ENCODE data around the gene DDRGK1.

Gene DDRGK1

DNA sequence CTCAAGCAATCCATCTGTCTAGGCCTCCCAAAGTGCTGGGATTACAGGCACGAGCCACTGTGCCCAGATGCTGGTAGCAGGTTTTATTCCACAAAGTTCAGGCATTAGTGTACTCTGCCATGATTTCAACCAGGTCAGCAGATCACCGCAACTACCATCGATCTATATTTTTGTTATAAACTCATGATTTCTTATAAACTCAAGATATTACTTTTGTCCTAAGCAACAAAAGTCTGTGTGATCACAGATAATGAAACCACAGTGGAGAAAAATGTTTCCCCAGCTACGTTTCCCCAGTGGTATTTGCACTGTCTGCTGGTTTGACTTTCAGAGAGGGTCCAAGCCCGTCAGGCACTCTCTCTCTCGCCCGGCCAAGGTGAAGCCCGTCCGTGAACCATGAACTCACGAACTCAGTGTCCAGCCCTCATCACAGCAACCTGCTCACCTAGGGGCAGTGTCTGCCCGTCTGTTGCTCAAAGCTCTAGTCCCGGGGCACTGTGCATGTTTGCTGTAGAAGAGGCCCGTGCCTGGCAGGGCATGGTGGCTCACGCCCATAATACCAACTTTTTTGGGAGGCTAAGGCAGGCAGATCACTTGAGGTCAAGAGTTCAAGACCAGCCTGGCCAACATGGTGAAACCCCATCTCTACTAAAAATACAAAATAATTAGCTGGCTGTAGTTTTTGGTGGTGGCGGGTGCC is 27.6 kb upstream of the DDRGK1 start:
- ChIA-PET CTCF (interaction anchor here (0.9 to 1.4 kb wide), 3 partner anchors 10 to 17 kb away, joined by 3 to 4 read pairs (median 3); no protein-coding TSS in a partner anchor), POLR2A (no interaction called here)
- TF ChIP-seq, protein P1, sequence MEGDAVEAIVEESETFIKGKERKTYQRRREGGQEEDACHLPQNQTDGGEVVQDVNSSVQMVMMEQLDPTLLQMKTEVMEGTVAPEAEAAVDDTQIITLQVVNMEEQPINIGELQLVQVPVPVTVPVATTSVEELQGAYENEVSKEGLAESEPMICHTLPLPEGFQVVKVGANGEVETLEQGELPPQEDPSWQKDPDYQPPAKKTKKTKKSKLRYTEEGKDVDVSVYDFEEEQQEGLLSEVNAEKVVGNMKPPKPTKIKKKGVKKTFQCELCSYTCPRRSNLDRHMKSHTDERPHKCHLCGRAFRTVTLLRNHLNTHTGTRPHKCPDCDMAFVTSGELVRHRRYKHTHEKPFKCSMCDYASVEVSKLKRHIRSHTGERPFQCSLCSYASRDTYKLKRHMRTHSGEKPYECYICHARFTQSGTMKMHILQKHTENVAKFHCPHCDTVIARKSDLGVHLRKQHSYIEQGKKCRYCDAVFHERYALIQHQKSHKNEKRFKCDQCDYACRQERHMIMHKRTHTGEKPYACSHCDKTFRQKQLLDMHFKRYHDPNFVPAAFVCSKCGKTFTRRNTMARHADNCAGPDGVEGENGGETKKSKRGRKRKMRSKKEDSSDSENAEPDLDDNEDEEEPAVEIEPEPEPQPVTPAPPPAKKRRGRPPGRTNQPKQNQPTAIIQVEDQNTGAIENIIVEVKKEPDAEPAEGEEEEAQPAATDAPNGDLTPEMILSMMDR (IDR thresholded peaks at IDR 0.05; ENCODE audit: insufficient read depth, low read length, missing control alignments), result no peak
- DNase-seq (ENCODE audit: low read depth, low spot score), result no peak
- no peak overlapping the region for H3K4me3 ChIP-seq (ENCODE audit: low read depth, low read length)

DNA sequence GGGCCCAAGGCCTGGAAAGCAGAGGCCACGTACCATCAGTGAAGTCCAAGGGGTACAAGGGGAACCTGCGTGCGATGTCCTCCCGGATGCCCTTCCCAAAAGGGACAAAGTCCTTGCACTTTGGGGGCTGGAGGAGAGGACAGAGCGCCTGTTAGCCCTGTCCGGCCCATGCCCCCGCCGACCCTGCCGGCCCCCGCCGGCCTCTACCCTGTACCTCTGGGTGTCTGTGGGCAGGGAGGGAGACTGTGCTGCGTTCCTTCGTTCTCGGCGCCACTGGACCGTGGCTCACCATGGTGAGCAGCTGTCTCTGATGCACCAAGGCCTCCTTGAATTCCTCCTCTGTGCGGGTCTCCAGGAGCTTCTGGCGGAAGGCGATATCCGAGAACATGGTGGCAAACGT is 26.6 kb upstream of the DDRGK1 start:
- no peak for DNase-seq (ENCODE audit: low read depth, low spot score)
- CTCF ChIA-PET, result no interaction called here
- POLR2A ChIA-PET, result interaction anchor here (0.6 kb wide), 1 partner anchor 12 kb away, joined by 3 read pairs; no protein-coding TSS in a partner anchor
- H3K4me3 ChIP-seq (ENCODE audit: low read depth, low read length), result no peak overlapping the region
- TF ChIP-seq, protein P1 (IDR thresholded peaks at IDR 0.05; ENCODE audit: insufficient read depth, low read length, missing control alignments), result no peak

DNA sequence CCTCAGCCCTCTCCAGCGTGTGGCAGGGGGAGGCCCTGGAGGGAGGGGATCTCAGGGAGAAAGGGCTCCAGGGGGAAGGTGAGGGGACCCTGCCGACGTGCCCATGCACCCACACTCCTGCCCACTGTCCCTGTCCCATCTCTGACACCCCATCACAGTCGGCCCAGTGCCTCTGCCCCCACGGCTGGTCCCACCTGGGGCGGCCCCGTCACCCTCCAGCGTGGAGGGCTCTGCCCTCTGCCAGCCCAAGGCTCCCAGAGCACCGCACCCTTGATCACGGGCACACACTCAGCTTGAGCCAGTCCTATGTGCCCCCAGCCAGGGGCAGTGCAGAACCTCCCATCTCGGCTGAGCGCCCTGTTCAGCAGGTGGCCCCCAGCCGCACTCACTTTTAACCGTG is 25.3 kb upstream of the DDRGK1 start:
- TF ChIP-seq, protein P1 (IDR thresholded peaks at IDR 0.05; ENCODE audit: insufficient read depth, low read length, missing control alignments), result no peak
- ChIA-PET POLR2A (no interaction called here), CTCF (interaction anchor here (1.3 kb wide), 1 partner anchor 11 kb away, joined by 4 read pairs; no protein-coding TSS in a partner anchor)
- H3K4me3 ChIP-seq (ENCODE audit: low read depth, low read length), result no peak overlapping the region
- DNase-seq (ENCODE audit: low read depth, low spot score), result no peak

DNA sequence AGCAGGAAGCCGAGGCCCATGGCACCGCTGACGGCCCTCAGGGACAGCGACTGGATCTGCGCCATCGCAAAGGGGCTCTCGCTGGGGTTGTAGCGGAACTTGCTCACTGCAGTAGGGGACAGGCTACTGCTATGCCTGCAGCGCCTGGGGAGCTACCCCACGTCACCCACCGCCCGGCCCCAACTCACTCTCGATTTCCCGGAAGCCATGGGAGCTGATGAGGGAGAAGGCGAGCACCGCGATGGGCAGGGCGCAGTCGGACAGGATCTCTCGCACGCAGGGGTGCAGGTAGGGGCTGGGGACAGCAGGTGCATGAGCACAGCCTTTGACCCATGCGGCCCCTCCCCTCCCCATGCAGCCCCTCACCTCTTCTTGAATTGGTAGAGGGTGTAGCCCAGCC is 24.7 kb upstream of the DDRGK1 start:
- TF ChIP-seq, protein P1 (IDR thresholded peaks at IDR 0.05; ENCODE audit: insufficient read depth, low read length, missing control alignments), result no peak
- ChIA-PET POLR2A (no interaction called here), CTCF (interaction anchor here (1.3 kb wide), 1 partner anchor 10 kb away, joined by 4 read pairs; no protein-coding TSS in a partner anchor)

DNA sequence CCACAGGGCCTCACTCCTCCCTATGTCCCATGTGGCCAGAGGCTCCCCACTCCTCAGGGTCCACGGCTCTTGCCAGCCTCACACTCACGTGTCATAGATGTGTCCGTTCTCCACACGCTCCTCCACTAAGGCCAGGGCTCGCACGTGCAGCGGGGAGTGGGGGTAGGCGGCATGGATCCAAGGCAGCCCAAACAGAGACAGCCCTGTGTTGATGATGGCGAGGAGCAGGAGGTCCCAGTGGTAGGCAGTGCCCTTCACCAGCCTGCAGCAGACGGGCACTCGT is 24.2 kb upstream of the DDRGK1 start:
- CTCF ChIA-PET, result interaction anchor here (1.7 to 1.8 kb wide), 2 partner anchors 10 to 11 kb away, joined by 7 to 10 read pairs; no protein-coding TSS in a partner anchor
- TF ChIP-seq, protein P1 (IDR thresholded peaks at IDR 0.05; ENCODE audit: insufficient read depth, low read length, missing control alignments), result no peak
- no peak for DNase-seq (ENCODE audit: low read depth, low spot score)
- POLR2A ChIA-PET, result no interaction called here
- no peak overlapping the region for H3K4me3 ChIP-seq (ENCODE audit: low read depth, low read length)

More for the DNA sequence above, 24.7 kb upstream of the DDRGK1 start:
- DNase-seq (ENCODE audit: low read depth, low spot score), result no peak
- no peak overlapping the region for H3K4me3 ChIP-seq (ENCODE audit: low read depth, low read length)

DNA sequence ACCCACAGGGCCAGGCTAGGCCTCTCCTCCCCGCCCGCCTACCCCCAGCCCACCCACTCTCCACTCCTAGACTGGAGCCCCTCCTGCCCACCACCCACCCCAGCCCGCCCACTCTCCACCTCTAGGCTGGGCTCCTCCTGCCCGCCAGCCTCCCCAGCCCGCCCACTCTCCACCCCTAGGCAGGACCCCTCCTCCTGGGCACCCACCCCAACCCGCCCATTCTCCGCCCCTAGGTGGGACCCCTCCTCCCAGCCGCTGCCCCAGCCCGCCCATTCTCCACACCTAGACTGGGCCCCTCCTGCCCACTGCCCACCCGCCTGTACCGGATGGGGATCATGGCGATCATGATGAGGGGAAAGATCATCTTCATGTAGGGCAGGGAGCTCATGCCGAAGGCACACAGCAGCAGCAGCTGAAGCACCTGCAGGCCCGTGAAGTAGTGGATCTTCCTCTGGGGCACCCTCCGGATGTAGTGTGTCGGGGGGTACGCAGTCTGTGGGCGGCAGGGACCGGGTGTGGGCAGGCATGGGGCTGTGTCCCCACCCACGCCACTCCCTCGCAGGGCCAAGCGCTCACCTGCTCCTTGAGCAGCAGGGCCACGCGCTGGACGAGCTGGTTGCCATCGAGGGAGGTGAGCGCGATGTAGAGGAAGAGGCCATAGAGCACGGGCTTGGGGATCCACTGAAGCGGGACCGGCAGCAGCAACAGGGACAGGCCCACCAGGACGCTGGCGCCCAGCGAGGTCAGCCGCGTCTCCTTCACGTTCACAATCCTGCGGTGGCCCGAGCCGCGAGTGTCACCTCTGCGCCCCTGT is 23.7 kb upstream of the DDRGK1 start:
- ChIA-PET CTCF (interaction anchor here (1.3 to 1.8 kb wide), 3 partner anchors 9 to 18 kb away, joined by 4 to 10 read pairs (median 7); partner anchors contain the start of gene ITPA), POLR2A (interaction anchor here (0.7 kb wide), 1 partner anchor 19 kb away, joined by 3 read pairs; no protein-coding TSS in a partner anchor)
- DNase-seq (ENCODE audit: low read depth, low spot score), result no peak
- no peak overlapping the region for H3K4me3 ChIP-seq (ENCODE audit: low read depth, low read length)
- TF ChIP-seq, protein P1 (IDR thresholded peaks at IDR 0.05; ENCODE audit: insufficient read depth, low read length, missing control alignments), result no peak
